CMK (cell line): ENCODE data around the gene TC2N.
"Not testable (repeated sequence)": the region's sequence is repeated elsewhere in the genome, so short reads cannot be mapped to it uniquely, and the experiment has no call there.

ENCODE experiments used
- DNase-seq: peaks from one replicate; pipeline ENCODE4 v3.0.0-alpha.2; 2010; ENCODE audit warnings: low read depth

TC2N gene

DNA sequence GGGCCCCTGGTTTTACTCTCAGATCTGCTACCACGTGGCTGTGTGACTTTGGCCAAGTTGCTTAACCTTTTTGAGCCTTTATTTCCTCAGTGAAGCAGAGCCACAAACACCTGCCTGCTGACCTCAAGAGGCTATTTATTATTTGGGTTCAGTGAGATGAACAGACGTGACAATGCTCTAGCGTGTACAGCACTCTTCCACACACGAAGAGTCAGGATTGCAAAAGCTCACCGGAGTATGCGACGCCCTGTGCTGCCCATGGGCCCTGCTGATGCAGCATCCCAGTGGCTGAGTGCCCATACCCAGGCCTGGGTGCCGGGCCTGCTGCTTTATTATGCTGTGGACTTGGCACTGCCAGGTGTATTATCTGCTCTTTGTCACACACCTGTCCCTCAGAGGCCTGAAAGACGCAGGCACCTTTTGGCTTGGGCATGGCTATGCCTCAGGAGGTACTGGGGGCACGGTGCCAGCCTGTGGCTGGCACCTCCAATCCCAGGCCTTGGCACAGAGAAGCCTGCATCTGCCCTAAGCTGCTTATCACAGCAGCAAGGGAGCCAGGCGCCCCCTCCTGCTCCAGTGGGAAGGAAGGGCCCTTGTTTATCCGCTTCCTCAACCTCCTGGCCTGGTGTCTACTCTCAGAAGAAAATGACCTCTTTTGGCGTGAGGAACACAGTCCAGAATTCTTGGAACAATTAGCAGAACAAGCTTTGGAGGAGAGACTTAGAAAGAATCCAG, 22.3 kb upstream of the TC2N start:
- DNase-seq: no peak

GRCh38 chr14:91888641-91889476, 21.5 kb upstream of the TC2N start:
- DNase-seq: no peak

- DNase-seq: no peak
These were observed 19.6 kb upstream of the TC2N start for GRCh38 chr14:91886961-91887360.

- no peak for DNase-seq
These were observed 18.5 kb upstream of the TC2N start for GRCh38 chr14:91885839-91886238.

- no peak for DNase-seq
These were observed 17.9 kb upstream of the TC2N start for GRCh38 chr14:91885113-91885712.

GRCh38 chr14:91884664-91885063, 17.3 kb upstream of the TC2N start:
- DNase-seq: no peak

DNA sequence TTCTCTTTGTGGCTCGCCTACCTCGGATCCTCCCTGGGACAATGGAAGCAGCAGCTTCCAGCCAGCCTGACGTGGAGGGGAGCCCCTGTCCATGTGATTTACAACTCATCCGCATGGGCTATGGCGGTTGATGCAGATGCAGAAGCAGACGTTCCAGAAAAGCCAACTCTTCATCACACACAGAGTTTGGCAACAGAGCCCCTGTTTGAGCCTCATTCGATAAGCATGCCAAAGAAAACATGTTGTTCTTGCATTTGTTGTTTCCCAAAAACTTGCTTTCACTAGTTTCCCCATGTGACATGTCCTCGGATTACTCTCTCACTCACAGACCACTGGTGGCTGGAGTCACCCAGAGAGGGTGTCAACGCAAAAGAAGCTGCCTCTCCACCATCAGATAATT, 16.4 kb upstream of the TC2N start:
- DNase-seq: no peak

DNA sequence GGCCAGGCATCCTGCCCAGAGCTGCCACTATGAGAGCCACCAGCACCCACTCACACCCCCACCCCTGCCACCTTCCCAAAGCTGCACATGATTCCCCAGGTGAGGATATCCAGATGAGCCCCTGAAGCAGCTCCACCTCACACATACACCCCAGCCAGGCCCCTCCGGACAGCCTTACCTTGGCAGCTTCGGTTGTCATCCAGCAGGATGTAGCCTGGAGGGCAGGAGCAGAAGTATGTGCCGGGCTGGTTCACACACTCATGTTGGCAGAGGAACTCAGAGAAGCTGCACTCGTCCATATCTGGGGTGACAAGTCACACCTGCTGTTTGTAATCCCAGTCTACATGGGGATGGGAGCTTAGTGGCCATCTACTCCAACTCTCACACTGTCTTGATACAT, 15.4 kb upstream of the TC2N start:
- no peak for DNase-seq

DNA sequence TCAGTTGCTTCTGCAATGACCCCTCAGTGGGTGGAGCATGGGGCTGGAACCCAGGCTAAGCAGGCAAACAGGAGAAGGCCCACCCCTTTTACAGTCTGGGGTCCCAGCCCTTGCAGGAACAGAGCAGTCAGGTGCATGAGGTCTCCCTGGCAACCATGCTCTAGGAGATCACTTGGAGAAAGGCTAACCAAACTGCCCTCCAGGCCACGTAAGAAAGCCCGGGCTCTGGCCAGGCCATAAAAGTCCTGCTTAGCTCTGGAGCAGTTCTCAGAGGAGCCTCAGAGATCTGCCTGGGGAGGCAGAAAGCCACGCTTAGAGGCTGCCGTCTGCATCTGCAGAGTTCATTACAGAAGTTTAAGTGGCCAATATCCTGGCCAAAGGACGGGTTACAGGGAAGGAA, 15.0 kb upstream of the TC2N start:
- no peak for DNase-seq

GRCh38 chr14:91879196-91879595, 11.9 kb upstream of the TC2N start:
- DNase-seq: no peak

DNA sequence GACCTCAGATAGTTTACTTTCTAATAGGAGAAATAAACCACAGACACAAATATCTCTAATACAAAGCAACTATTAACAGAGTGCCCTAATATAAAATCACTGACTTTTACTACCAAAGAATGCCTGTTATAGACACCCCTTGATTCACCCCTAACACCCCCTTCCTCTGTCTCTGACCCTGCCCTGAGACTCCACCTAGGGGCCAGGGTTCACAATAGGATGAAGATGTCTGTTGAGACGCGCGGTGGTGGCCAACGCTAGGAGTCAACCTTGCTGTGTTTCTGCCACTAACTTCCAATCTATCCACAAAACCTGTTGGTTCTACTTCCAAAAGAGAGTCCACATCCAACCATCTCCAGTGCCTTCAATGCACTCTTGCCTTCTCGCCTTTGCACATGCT, 10.9 kb upstream of the TC2N start:
- DNase-seq: no peak

DNA sequence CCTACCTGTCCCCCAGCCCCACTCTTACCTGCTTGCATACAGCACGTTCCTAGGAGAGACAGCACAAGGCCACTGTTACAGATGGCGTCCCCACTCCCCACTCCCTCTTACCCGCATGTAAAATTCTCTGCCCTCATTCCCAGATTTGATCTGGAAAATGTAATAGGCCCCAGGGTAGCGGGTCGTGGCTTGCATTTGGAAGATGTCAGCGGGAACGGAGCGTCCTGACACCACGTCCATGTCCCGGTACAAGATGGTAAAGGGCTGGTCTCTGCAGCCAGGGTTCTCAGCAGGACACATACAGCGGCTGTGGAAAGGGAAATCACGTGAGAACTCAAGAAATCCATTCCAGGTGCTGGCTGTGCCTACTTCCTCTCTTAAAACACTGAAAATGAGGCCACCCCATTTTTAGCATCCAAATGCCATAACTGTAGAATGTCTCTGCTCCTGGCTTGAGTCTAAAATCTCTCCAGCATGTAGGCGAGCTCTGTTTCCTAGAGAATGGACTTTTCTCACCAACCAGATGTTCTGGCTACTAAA, 10.1 kb upstream of the TC2N start:
- DNase-seq: no peak

DNA sequence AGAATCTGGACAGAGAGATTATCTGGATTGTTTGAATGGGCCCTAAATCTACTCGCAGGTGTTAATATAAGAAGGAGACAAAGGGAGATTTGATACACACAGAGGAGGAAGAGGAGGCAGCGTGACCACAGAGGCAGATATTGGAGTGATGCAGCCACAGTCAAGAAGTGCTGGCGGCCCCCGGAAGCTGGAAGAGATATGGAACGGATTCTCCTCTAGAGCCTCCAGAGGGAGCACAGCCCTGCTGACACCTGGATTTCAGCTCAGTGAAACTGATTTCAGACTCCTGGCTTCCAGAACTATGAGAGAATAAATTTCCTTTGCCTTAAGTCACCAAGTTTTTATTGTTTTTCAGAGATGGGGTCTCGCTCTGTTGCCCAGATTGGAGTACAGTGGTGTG, 9.2 kb upstream of the TC2N start:
- no peak for DNase-seq

DNA sequence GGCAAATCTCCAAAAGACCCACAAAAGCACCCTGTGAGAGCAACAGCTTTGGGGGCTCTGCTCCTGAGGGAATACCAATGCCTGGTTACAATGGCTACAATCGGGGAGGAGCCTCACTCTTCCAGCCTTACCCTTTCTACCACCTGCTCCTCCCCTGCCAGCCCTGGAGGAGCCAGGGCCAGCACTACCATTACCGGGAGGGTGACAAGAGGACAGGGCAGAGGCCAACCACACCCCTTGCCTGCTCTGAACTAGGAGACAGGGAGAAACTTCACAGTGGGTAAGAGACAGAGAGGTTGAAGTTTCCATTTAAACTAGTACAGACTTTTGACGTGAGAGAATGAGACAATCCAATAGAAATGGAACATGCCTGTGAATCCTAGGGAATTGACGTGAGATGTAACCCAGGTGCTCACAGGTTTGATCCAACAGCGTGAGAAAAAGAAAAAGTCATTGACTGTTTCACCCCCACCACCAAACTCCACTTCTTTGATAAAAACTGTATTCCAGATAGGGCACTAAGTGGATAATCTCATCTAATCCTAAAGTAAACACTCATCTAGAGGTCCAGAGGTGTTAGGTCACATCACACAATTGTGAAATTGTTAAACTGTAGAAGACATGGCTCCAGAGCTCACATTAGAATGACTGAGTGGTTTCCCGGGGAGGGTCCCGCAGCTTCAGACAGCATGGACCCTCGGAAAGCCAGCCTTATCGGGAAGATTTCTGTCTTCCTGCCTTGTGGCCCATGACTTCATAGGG, 8.4 kb upstream of the TC2N start:
- no peak for DNase-seq

- DNase-seq: no peak
These were observed 6.4 kb upstream of the TC2N start for GRCh38 chr14:91873471-91874415.

DNA sequence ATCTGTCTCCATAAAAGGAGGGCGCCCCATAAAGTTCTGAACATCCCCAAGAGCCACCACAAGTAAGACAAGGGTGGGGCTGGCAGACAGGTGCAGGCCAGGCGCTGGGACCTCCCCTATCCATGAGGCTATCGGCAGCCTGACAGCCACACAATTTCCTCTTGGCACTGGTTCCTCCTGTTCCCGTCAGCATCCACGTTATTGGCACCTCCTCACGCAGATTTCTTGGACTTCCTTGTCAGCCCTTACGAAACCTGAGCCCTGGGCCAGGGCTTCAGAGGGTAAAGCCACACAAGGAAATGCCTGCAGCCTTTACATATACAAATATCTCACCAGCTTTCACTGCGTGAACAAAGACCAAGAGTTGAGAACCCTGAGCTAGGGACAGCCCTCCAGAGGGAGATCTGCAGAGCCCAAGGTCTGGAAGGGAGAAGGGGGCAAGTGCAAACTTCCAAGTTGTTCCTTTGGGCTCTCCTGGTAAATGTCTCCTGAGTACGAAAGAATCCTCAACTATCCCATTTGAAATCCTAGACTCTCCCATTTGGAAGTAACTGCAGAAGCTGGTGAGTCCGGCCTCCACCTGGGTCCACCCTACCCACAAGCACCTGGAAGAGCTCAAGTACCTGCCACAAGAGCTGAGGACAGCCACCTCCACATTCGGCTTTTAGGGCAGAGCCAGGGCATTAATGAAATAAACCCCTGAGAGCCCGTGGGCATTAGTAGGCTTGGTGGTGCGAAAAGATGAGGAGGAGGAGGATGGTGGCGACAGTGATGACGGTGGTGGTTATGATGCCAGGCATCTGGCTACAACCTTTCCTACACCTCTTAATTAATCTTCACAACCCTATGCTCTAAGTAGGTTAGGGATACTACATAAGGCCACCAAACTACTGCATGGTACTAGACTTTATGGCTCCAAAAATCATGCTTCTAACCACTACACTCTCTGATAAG, 5.5 kb upstream of the TC2N start:
- no peak for DNase-seq

DNA sequence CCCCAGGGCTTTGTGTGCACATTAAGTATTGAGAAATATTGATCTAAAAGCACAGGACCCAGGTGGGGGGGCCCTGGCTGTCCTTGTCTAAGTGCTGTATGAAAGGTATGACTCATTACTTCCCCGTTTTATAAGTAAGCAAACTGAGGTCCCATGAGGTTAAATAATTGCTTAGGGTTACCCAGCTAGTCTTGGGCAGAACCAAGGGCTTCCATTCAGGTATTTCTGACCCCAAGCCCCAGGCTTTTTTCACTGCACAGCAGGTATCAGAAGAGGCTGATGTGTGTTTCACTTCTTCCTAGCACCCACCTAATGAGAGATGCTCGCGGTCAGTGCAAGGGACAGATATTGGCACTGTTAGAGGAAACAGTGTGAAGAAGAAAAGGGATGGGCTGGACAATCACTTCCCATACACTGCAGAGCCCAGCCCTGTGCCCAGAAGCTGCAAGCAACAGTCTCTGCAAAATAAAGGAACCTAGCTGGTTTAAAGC, 4.7 kb upstream of the TC2N start:
- DNase-seq: no peak

DNA sequence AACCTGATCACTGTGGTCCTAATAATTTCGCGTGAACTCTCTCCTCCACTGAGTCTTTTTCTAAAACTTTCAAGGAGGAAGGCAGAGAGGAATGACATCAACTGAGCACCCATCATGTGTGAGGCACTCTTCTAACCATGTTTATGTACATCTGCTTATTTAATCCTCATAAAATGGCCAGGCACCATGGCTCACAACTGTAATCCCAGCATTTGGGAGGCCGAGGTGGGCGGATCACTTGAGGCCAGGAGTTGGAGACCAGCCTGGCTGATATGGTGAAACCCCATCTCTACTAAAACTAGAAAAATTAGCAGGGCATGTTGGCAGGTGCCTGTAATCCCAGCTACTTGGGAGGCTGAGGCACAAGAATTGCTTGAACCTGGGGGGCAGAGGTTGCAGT, 4.1 kb upstream of the TC2N start:
- not testable (repeated sequence) for DNase-seq

GRCh38 chr14:91870890-91871289, 3.6 kb upstream of the TC2N start:
- DNase-seq: no peak

GRCh38 chr14:91870001-91870400, 2.7 kb upstream of the TC2N start:
- no peak for DNase-seq
